GM21423 (cell line): ENCODE results near the gene PTGES2.

ENCODE experiments used
- ATAC-seq: cut with Tn5 transposase; IDR thresholded peaks from one replicate; pipeline ENCODE4 v1.9.1; 2021; ENCODE audit warnings: mild to moderate bottlenecking, moderate library complexity; ENCODE audit not compliant: unreplicated experiment

The PTGES2 gene

GRCh38 chr9:128127568-128127989 is at the start of gene PTGES2:
TSS of gene PTGES2 (minus strand) at chr9:128127729. CDS start at chr9:128127717, 12 bp downstream.
- ATAC-seq, result peak; percentile 60

- no peak for ATAC-seq
Measured at GRCh38 chr9:128175726-128176125, 48.2 kb upstream of the PTGES2 start.

- no peak for ATAC-seq
Measured at GRCh38 chr9:128175102-128175563, 47.6 kb upstream of the PTGES2 start.

- no peak for ATAC-seq
Measured at GRCh38 chr9:128174062-128174461, 46.5 kb upstream of the PTGES2 start.

- no peak for ATAC-seq
Measured at GRCh38 chr9:128169925-128170324, 42.4 kb upstream of the PTGES2 start.

- ATAC-seq, result no peak
Measured at GRCh38 chr9:128169492-128169891, 42.0 kb upstream of the PTGES2 start.

GRCh38 chr9:128168731-128169308 is 41.3 kb upstream of the PTGES2 start:
- no peak for ATAC-seq

- no peak for ATAC-seq
Measured at GRCh38 chr9:128167209-128167608, 39.7 kb upstream of the PTGES2 start.

GRCh38 chr9:128166169-128166568 is 38.6 kb upstream of the PTGES2 start:
- ATAC-seq, result no peak

- ATAC-seq, result no peak
Measured at GRCh38 chr9:128164307-128164885, 36.9 kb upstream of the PTGES2 start.

- ATAC-seq, result no peak
Measured at GRCh38 chr9:128163523-128164306, 36.2 kb upstream of the PTGES2 start.

GRCh38 chr9:128163027-128163515 is 35.5 kb upstream of the PTGES2 start:
- no peak for ATAC-seq

GRCh38 chr9:128162215-128163026 is 34.9 kb upstream of the PTGES2 start:
- no peak for ATAC-seq

- ATAC-seq, result no peak
Measured at GRCh38 chr9:128161215-128161902, 33.8 kb upstream of the PTGES2 start.

GRCh38 chr9:128160603-128160987 is 33.1 kb upstream of the PTGES2 start:
- ATAC-seq, result no peak

GRCh38 chr9:128159784-128160602 is 32.5 kb upstream of the PTGES2 start, which contains the start of gene BBLN:
TSS of gene BBLN (plus strand) at chr9:128160265. CDS start at chr9:128160408, 143 bp downstream.
- ATAC-seq, result peak; percentile 74

GRCh38 chr9:128159522-128159783 is 31.9 kb upstream of the PTGES2 start:
- no peak for ATAC-seq

GRCh38 chr9:128155736-128156500 is 28.4 kb upstream of the PTGES2 start:
- no peak for ATAC-seq
